Inferior parietal cortex (tissue), 1 donor: ENCODE data around the gene FAM110A.
A peak's percentile ranks its signal among the peaks of the same experiment; 100 is the strongest.
"Not testable (repeated sequence)": the region's sequence is repeated elsewhere in the genome, so short reads cannot be mapped to it uniquely, and the experiment has no call there.

Experiments
- DNase-seq: peaks from one replicate; pipeline ENCODE4 v3.0.0-alpha.2; 2016; ENCODE audit errors: extremely low spot score

Gene FAM110A

DNA sequence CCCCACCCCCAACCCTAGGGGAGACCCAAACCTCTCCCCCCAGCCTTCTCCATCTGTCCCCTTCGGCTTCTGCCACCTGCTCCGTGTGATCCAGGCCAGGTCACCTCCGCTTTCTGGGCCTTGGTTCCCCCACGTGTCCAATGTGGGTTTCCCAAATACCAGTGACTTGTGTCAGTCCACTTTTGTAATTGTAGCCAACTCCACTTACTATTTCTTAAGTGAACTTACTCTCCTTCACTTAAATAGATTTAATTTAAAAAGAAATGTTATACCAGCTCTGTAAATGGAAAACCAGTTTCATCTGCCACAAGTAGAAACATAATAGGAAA, 10.0 kb upstream of the FAM110A start:
- no peak for DNase-seq

DNA sequence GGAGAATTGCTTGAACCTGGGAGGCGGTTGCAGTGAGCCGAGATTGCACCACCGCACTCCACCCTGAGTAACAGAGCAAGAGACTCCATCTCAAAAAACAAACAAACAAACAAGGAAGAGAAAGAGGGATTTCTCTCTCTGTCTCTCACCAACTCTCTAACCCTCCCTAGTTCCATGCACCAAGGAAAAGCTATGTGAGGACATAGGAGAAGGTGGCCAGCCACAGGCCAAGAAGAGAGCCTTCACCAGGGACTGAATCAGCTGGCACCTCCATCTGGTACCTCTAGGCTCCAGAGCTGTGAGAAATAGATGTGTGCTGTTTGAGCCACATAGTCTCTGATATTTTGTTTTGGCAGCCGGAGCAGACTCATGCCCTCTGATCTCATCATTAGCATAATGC, 9.0 kb upstream of the FAM110A start:
- no peak for DNase-seq

DNA sequence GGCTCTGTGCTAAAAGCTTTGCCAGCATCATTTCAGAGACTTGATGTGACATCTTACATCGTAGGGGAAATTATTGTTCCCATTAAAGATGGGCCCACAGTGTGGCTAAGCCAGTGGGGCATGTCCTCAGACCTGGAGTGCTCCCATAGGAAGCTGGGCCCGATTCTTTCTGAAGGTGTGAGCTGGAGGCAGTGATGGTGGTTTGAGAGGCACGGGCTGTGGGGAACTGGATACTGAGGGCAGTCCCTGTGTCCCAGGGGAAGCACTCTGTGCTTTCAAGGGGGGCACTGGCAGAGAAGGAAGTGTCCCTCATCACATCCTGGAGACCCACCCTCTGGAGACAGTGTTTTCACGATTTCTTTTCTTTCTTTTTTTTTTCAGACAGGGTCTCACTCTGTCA, 8.6 kb upstream of the FAM110A start:
- DNase-seq = no peak

DNA sequence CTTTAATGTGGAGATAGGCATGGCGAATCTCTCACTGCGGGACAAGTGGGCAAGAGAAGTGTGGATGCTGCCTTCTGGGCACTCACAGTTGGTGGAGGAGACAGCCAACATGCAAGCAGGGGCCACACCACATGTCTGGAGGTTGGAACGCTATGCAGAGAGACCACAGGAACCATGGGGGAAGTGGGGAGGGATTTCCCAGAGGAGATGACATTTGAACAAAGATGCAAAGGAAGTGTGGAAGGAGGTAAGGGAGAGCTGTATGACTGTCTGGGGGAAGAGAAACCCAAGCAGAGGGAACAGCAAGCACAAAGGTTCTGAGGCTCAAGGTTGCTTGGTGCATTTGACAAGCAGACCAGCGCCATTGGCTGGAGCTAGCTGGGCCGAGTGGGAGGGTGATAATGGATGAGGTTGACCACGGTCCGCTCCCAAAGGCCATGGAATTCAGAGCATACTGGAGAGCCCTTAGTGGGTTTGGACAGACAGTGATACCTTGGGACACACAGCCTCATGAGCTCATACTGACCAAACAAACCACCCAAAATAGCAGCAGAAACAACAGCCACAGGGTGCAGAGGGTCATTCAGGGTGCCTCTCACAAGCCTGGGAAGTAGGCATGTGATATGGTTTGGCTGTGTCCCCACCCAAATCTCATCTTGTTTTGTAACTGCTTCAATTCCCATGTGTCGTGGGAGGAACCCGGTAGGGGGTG, 7.6 kb upstream of the FAM110A start:
- DNase-seq = no peak

DNA sequence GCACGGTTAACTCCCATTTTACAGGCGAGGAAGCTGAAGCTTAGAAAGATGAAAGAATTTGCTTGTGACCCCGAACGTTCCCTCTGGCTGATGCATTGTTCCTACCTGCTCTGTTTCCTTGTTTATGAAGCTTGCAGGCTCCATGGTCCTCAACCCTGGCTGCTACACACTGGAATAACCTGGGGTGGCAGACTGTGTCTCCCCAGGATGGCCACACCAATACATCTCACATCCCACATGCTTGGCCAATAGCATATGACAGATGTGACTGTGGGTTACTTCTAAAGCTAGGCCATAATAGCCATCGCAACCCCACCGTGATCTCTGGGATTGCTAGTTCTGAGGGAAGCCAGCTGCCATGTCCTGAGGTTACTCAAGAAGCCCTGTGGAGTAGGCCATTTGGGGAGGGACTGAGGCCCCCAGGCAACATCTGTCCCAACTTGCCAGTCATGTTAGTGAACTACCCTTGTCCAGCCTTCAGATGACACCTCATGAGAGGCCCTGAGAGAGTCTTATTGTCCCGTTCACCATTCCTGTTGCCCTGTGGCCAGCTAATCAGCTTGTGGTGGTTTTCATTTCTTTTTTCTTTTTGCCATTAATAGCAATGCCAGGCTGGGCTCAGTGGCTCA, 6.7 kb upstream of the FAM110A start:
- no peak for DNase-seq

DNA sequence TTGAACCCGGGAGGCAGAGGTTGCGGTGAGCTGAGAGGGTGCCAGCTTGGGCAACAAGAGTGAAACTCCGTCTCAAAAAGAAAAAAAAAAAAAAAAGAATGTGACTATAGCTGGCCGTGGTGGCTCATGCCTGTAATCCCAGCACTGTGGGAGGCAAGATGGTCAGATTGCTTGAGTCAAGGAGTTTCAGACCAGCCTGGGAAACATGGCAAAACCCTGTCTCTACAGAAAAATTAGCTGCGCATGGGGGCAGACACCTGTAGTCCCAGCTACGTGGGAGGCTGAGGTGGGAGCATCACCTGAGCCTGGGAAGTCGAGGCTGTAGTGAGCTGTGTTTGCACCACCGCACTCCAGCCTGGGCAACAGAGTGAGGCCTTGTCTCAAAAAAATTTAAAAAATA, 5.5 kb upstream of the FAM110A start:
- not testable (repeated sequence) for DNase-seq

DNA sequence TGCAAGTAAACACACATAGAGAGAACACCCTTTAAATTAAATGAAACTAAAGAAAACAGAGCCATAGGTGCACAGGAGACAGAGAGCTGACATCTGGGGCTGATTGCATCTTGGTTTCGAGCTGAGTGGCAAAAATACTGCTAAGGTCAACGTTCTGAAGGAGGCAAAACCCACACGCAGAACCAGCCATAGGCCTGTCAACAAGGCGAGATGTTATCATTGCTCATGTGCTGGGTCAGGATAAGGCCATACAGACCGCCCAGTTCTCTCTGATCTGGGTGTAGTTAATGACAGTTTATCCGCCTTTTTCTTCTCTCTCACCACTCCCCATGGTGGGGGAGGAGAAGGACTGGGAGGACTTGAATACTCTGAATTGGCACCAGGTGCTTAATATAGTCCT, 4.5 kb upstream of the FAM110A start:
- no peak for DNase-seq

DNA sequence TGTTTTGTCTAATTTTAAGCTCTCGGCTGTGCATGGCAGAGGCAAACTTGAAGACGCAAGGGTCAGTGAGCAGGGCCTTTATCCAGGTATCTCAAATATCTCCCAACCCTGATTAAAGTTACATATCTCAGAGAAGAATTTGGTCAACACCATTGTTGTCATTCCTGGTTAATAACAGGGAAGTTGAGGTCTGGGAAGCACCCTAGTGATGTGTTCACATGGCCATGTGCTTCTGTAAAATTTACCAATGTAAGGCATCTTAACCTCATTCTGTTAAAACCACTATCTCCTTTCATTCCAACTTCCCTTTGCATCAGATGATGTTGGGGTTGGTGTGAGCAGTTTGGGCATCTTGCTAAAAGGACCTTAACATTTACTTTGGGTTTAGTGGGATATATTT, 4.0 kb upstream of the FAM110A start:
- DNase-seq = no peak

DNA sequence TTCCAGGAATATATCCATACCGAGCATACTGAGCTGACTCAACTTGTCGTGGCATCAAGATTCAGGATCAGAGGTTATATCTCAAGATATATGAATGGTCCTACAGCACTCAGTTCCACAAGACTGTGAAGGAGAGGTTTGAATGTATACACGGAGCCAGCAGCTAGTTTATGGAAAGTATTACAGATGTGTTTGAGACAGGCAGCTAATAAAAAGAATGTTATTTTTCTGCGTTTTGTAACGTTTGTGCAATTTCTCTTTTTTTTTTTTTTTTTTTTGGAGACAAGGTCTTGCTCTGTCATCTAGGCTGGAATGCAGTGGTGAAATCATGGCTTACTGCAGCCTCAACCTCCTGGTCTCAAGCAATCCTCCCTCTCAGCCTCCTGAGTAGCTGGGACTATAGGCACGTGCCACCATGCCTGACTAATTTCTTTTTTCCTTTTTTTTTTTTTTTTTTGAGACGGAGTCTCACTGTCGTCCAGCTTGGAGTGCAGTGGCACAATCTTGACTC, 3.4 kb upstream of the FAM110A start:
- no peak for DNase-seq

DNA sequence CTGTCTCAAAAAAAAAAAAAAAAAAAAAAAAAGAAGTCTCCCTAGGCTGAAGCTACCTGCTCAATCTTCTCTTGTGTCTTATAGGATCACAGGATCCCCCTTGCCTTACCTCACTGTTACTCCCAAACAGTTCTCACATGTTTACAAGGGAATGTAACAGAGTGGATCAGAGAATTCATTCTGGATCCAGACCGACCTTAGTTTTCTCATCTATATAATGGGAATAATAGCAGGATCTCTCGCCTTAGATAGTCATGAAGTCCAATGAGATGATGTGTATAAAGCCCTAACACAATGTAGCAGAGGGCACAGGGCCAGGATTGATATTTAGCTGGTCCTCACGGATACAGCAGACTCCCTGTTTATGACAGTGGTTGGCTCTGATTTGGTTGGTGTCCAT, 2.3 kb upstream of the FAM110A start:
- no peak for DNase-seq

DNA sequence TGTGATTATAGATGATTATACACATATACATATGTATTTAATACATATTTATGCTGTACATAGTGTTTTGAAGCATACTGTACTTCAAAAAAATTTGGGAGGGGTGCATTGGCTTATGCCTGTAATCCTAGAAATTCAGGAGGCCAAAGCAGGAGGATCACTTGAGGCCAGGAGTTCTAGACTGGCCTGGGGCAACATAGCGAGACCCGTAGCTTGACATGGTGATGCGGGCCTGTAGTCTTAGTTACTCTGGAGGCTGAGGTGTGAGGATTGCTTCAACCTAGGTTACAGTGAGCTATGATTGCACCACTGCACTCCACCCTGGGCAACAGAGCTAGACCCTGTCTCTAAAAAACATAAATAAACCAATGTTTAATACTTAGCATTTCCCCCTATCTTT, 1.6 kb upstream of the FAM110A start:
- DNase-seq = no peak

DNA sequence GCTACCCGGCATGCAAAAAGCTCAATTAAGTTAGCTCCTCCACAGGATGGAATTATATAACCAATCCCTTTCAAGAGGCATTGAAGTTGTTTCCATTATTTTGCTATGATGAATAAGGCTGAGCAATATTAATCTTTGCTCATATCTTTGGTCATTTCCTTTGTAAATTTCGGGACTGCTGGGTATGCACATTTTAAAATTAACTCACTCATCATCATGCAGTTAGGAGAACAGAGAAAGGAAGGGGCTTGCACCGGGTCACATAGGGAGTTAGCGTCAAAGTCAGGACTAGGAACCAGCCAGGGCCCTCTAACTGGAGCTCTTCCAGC, 430 bp upstream of the FAM110A start:
- peak; percentile 11 for DNase-seq

DNA sequence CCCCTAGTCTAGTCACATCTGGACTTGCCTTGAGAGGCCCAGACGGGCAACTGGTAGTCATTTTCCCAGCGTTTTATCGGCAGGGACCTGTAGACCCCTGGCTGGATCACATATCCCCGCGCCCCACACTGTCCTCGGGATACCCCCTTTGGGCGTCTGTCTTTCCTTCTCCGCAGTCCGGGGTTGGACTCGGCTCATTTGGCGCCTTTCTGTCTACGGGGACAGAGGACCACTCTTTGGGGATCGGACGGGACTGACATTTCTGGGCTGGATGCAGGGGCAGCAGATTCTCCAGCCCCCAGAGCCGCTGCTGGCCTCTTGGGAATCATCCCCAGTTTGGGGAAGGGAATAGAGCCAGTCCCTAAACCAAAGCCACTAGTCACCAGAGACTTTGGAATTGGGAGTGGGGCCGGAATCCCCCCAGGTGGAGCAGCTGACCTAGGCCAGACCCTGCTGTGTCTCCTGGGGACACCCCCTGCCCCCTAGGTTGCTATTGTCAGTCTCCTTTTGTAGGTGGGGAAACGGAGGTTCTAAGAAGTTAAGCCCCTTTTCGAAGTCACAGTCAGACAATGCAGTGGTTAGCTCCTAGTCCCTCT, 734 bp downstream of the FAM110A start:
- no peak for DNase-seq

DNA sequence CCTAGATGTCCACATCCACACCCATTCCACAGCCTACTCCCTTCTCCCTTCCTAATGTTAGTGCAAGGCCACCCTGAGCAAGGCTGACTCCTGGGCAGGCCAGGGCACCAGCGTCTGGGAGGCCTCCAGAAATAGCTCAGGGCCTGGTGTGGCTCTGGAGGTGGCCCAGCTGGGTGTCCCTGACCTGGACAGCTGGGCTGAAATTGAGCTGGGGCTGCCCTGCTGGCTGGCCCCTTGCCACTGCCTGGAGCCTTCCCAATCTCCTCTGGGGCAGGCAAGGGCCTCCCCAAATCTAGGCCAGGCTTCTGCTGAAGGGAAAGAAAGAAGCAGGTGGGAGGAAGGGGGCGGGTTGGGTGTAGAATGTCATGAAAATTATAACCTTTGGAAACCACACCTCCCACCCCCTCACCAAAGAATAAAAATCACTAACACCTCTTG, 2.1 kb downstream of the FAM110A start:
- no peak for DNase-seq

DNA sequence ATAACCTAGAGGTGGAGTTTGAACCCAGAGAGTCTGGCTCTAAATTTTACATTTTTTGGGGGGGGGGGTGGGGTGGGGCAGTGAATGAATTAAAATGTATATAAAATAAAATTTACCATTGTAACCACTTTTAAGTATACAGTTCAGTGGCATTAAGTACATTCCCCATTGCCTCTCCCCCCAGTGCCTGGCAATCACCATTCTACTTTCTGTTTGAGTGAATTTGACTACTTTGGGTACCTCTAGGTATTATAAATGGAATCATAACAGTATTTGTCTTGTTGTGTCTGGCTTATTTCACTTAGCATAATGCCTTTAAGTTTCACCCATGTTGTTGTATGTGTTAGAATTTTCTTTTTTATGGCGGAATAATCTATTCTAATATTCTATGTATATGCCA, 2.7 kb downstream of the FAM110A start:
- DNase-seq = no peak

DNA sequence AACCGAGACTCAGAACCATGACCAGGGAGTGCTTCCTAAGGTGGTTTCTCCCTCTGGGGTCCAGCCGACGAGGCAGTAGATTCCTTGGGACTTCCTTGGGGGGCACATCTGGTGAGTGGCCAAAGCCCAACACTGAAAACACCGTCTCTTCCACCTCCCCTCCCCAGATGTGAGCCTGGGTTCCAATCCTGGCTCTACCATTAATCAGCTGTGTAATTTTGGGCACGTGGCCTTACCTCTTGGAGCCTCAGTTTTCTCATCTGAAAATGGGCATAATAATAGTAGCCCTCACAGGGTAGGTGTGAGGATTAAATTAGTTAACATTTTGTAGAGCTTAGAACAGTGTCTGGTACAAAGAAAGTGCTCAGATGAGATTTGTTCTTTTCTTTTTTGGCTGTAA, 5.5 kb downstream of the FAM110A start:
- DNase-seq = no peak

DNA sequence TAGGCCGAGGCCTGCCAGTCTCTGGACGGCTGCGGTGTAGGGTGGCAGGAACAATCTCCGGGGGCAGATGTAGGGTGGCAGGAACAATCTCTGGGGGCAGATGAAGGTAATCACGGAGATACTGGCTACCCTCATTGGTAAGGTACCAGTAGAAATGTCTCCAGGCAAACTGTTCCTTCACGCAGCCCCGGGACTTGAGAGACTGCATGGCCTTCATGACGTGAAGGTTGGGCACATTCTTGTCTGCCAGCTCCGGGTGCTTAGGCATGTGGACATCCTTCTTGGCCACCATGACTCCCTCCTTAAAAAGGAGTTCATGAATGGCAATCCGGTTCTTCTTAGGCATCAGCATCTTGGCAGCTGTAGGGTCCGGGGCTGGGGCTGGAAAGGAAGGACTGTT, 6.1 kb downstream of the FAM110A start:
- no peak for DNase-seq

DNA sequence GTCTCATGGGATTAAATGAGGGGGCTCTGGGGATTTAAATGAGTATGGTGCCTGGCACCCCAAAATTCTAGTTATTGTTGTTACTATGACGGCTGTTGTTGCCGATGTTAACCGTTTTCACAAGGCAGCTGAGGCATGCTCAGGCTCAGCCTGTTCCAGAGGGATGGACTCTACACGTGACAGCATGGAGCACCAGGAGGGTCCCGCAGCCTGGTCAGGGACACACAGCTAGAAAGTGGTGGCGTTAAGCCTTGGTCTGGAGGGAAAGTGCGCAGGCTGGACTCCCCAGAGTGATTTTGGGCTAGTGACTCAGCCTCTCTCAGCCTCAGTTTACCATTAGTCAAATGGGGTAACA, 7.0 kb downstream of the FAM110A start:
- no peak for DNase-seq

DNA sequence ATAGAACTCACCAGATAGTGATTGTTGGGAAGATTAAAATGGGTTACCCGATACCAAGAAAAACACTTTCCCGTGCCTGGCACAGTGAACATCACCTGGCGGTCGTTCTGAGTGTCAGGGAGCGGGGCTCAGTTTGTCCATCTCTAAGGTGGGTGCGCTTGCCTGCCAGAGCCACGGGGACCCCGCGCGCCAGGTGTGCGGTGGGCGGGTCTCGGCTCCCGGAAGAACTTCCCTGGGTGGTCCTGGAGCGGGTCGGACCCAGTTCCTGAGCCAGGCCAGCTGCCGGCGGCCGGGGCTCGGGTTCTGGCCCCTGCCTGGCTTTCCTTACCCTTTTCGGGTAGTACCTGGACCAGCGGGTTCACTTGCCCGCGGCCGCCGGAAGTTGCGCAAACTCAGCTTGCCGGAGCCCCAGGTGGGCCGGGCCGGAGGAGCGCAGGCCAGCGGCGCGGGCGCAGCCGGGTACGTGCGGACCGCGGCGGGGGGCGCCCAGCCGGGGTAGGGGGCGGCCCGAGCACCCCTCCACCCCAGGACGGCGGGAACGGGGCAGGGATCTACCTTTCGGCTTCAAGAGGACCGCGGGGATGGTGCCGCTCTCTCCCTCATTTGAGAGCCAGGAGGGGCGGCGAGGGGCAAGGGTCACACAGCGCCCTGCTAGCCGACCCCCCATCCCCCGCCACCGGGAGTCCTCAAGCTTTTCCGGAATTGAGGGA, 7.5 kb downstream of the FAM110A start:
- no peak for DNase-seq

DNA sequence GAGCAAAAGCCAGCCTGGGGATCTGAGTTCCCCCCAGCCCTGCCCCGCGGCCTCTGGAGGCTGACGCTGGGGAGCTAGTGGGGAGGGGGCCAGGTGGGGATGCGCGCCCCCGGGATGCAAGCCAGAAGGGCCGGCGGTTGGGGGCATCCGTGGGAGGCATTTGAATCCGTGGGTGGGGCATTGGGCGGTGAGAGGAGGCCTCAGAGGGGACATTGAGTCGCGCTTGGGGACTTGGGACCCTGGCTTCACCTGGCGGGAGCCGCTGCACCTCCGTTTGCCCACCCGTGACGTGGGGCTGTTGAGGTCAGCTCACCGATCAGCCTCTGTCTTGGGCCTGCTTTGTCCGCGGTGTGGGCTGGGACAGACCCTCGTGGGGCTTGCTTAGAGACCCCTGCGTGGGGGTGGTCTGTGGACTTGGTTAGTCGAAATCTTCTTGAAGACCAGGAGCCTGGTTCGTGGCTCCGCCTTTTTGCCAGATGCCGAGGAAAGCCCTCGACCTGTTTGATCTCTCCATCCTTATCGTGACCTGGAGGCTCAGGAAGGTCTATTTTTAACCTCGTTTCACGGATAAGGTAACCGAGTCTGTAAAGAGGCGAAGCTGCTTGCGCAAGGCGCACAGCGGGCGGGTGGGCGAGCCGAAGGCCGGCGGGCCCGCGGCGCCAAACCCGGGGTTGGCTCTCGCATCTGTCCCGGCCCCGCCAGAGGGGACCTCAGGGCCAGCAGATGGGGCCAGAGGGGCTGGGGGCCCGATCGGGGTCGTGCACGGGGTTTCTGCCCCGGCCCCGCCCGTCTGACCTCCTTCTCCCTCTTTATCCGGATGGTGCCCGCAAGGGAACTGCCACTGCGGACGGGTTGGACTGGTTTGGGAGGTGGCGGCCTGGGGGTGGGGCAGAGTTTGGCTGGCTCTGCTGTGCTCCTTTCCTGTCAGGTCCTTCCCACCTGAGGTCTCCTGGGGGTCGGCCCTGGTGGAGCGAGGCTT, 8.3 kb downstream of the FAM110A start:
- DNase-seq = no peak

DNA sequence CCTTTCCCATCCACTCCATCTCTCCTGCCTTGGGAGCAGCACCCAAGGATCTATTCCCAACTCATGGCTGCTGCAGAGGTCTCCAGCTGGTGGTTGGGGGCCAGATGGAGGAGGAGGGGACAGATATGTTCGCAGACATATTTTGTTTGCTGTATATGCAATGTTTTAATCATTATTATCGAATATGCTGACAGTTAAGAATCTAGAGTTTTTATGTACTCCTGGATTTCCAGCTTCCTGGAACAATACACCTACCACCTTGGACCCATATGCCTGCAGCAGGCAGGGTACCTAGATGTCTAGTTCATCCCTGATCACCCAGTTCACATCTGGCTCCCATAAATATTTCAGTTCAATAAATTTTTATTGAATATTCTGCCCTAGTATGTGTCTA, 9.0 kb downstream of the FAM110A start:
- no peak for DNase-seq

DNA sequence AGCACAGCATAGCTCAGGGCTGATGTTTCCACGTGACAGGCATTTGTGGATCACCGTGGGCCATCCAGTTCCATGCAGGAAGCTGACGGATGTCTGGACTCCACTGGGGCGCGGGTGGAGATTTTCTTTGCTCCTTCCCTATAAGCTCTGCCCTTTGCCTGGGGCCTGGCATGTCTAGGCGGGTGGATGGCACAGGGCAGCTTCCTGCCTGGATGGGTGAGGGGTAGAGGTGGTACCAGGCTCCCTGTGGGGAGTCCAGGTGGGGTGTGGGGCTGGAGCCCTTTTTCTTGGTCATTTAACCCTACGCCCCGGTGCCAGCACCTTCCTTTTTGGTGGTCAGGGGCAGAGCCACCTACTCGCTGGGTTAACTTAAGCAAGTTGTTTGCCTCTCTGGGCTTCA, 10.4 kb downstream of the FAM110A start:
- DNase-seq = no peak
